ENCODE data around the gene PEAK1.

The PEAK1 gene

GRCh38 chr15:77436822-77437221 is 16.9 kb upstream of the PEAK1 start:
- WGBS, 2 donors (ENCODE audit: extremely low coverage in 2 of 2, insufficient read length in 2 of 2, insufficient replicate concordance in 1 of 2) = no CpG with 5 or more reads among the region's 2 CpGs

GRCh38 chr15:77430652-77431051 is 10.7 kb upstream of the PEAK1 start:
- Histone ChIP-seq H3K23ac (ENCODE audit: low read depth, low read length, poor library complexity) (no peak overlapping the region), H2BK5ac (ENCODE audit: low read length) (no peak overlapping the region), H3K79me1 (ENCODE audit: low read depth, low read length) (peaks cover 2% of the 10 kb centered on the region), H2BK120ac (ENCODE audit: low read depth, low read length) (no peak overlapping the region), H3K4me2 (ENCODE audit: insufficient read depth, low read length, poor library complexity, severe bottlenecking) (no peak overlapping the region), H3K18ac (ENCODE audit: low read length) (no peak overlapping the region), H3K9ac (ENCODE audit: low read depth, low read length, poor library complexity) (no peak overlapping the region), H3K27me3 (ENCODE audit: control insufficient read depth in 3 of 3, insufficient read depth in 3 of 3, low read depth in 1 of 3, low read length in 3 of 3) (no peaks in the 10 kb centered on the region), H2AK5ac (ENCODE audit: low read depth, low read length) (no peak overlapping the region), H3K4me3 (ENCODE audit: low read length in 2 of 2) (no peak overlapping the region), H3K14ac (ENCODE audit: low read length) (no peak overlapping the region), H2BK12ac (ENCODE audit: low read length) (no peak overlapping the region), H2AFZ (ENCODE audit: low read length) (no peak overlapping the region), H4K91ac (ENCODE audit: low read depth, low read length, poor library complexity) (no peak overlapping the region), H3K9me3 (replicated peaks in 1 of 2; ENCODE audit: control insufficient read depth in 2 of 2, insufficient read depth in 1 of 2, low read depth in 1 of 2, low read length in 2 of 2) (no peaks in the 10 kb centered on the region), H2BK15ac (ENCODE audit: low read length) (no peak overlapping the region), H3K4me1 (ENCODE audit: control insufficient read depth in 2 of 2, insufficient read depth in 1 of 2, low read depth in 1 of 2, low read length in 2 of 2) (no peaks in the 10 kb centered on the region), H4K8ac (ENCODE audit: low read depth, low read length) (no peak overlapping the region), H3K36me3 (replicated peaks in 1 of 2; ENCODE audit: control insufficient read depth in 2 of 2, insufficient read depth in 2 of 2, low read length in 2 of 2) (no peaks in the 10 kb centered on the region), H3K27ac (replicated peaks; ENCODE audit: low read length) (no peak overlapping the region), H3K4ac (ENCODE audit: low read length) (no peak overlapping the region)
- no CpG with 5 or more reads among the region's 2 CpGs for WGBS, 2 donors (ENCODE audit: extremely low coverage in 2 of 2, insufficient read length in 2 of 2, insufficient replicate concordance in 1 of 2)
- no peak for DNase-seq (ENCODE audit: low spot score)

More at GRCh38 chr15:77436822-77437221, 16.9 kb upstream of the PEAK1 start:
- Histone ChIP-seq H3K4ac (ENCODE audit: low read length) (no peak overlapping the region), H3K14ac (ENCODE audit: low read length) (no peak overlapping the region), H3K27ac (replicated peaks; ENCODE audit: low read length) (no peak overlapping the region), H3K4me2 (ENCODE audit: insufficient read depth, low read length, poor library complexity, severe bottlenecking) (no peak overlapping the region), H3K9me3 (replicated peaks in 1 of 2; ENCODE audit: control insufficient read depth in 2 of 2, insufficient read depth in 1 of 2, low read depth in 1 of 2, low read length in 2 of 2) (no peaks in the 10 kb centered on the region), H3K36me3 (replicated peaks in 1 of 2; ENCODE audit: control insufficient read depth in 2 of 2, insufficient read depth in 2 of 2, low read length in 2 of 2) (peaks cover 0 to 5% of the 10 kb centered on the region in 2 donors), H2AFZ (ENCODE audit: low read length) (no peak overlapping the region), H3K18ac (ENCODE audit: low read length) (no peak overlapping the region), H4K91ac (ENCODE audit: low read depth, low read length, poor library complexity) (no peak overlapping the region), H2AK5ac (ENCODE audit: low read depth, low read length) (no peak overlapping the region), H3K79me1 (ENCODE audit: low read depth, low read length) (no peaks in the 10 kb centered on the region), H2BK5ac (ENCODE audit: low read length) (no peak overlapping the region), H3K9ac (ENCODE audit: low read depth, low read length, poor library complexity) (no peak overlapping the region), H2BK15ac (ENCODE audit: low read length) (no peak overlapping the region), H3K27me3 (ENCODE audit: control insufficient read depth in 3 of 3, insufficient read depth in 3 of 3, low read depth in 1 of 3, low read length in 3 of 3) (no peaks in the 10 kb centered on the region), H3K4me1 (ENCODE audit: control insufficient read depth in 2 of 2, insufficient read depth in 1 of 2, low read depth in 1 of 2, low read length in 2 of 2) (no peaks in the 10 kb centered on the region), H2BK12ac (ENCODE audit: low read length) (no peak overlapping the region), H2BK120ac (ENCODE audit: low read depth, low read length) (no peak overlapping the region), H3K23ac (ENCODE audit: low read depth, low read length, poor library complexity) (no peak overlapping the region), H4K8ac (ENCODE audit: low read depth, low read length) (no peak overlapping the region), H3K4me3 (ENCODE audit: low read length in 2 of 2) (no peak overlapping the region)
- DNase-seq (ENCODE audit: low spot score) = no peak

GRCh38 chr15:77430213-77430612 is 10.3 kb upstream of the PEAK1 start:
- no peaks in the 10 kb centered on the region for H3K9me3 ChIP-seq (replicated peaks in 1 of 2; ENCODE audit: control insufficient read depth in 2 of 2, insufficient read depth in 1 of 2, low read depth in 1 of 2, low read length in 2 of 2)
- H4K91ac ChIP-seq (ENCODE audit: low read depth, low read length, poor library complexity) = no peak overlapping the region
- no peak overlapping the region for H2BK120ac ChIP-seq (ENCODE audit: low read depth, low read length)
- no peak overlapping the region for H3K4me2 ChIP-seq (ENCODE audit: insufficient read depth, low read length, poor library complexity, severe bottlenecking)
- H2BK12ac ChIP-seq (ENCODE audit: low read length) = no peak overlapping the region
- H2BK5ac ChIP-seq (ENCODE audit: low read length) = no peak overlapping the region
- no peaks in the 10 kb centered on the region for H3K27me3 ChIP-seq (ENCODE audit: control insufficient read depth in 3 of 3, insufficient read depth in 3 of 3, low read depth in 1 of 3, low read length in 3 of 3)
- H4K8ac ChIP-seq (ENCODE audit: low read depth, low read length) = no peak overlapping the region
- H3K79me1 ChIP-seq (ENCODE audit: low read depth, low read length) = peaks cover 2% of the 10 kb centered on the region
- H3K23ac ChIP-seq (ENCODE audit: low read depth, low read length, poor library complexity) = no peak overlapping the region
- H3K4me3 ChIP-seq (ENCODE audit: low read length in 2 of 2) = no peak overlapping the region
- H3K36me3 ChIP-seq (replicated peaks in 1 of 2; ENCODE audit: control insufficient read depth in 2 of 2, insufficient read depth in 2 of 2, low read length in 2 of 2) = no peaks in the 10 kb centered on the region
- H2AK5ac ChIP-seq (ENCODE audit: low read depth, low read length) = no peak overlapping the region
- H3K18ac ChIP-seq (ENCODE audit: low read length) = no peak overlapping the region
- H2AFZ ChIP-seq (ENCODE audit: low read length) = no peak overlapping the region
- WGBS, 2 donors (ENCODE audit: extremely low coverage in 2 of 2, insufficient read length in 2 of 2, insufficient replicate concordance in 1 of 2) = no CpG with 5 or more reads among the region's 2 CpGs
- H3K27ac ChIP-seq (replicated peaks; ENCODE audit: low read length) = no peak overlapping the region
- no peaks in the 10 kb centered on the region for H3K4me1 ChIP-seq (ENCODE audit: control insufficient read depth in 2 of 2, insufficient read depth in 1 of 2, low read depth in 1 of 2, low read length in 2 of 2)
- no peak overlapping the region for H3K14ac ChIP-seq (ENCODE audit: low read length)
- H2BK15ac ChIP-seq (ENCODE audit: low read length) = no peak overlapping the region
- no peak overlapping the region for H3K9ac ChIP-seq (ENCODE audit: low read depth, low read length, poor library complexity)
- no peak overlapping the region for H3K4ac ChIP-seq (ENCODE audit: low read length)
- DNase-seq (ENCODE audit: low spot score) = no peak

DNA sequence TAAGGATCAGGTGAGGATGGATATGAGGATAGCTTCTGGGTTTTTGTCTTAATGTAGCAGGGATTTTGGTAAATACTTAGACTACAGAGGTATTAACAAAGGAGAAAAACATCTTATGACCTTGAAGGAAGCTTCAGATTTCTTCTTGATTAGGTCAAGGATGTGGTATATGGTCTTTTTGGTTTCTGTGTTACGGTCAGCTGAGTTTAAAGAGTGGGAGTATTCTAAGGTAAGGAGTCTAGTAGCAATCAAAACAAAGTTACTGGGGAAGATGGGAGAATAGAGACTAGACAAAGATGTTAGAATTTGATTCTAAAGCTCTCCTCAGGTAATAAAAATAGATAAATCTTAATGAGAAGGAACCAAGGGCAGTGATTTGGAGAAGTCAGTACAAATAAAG is 7.0 kb upstream of the PEAK1 start:
- H2AFZ ChIP-seq (ENCODE audit: low read length) = no peak overlapping the region
- H3K4ac ChIP-seq (ENCODE audit: low read length) = no peak overlapping the region
- no peak overlapping the region for H3K18ac ChIP-seq (ENCODE audit: low read length)
- no peak overlapping the region for H3K14ac ChIP-seq (ENCODE audit: low read length)
- no peaks in the 10 kb centered on the region for H3K27me3 ChIP-seq (ENCODE audit: control insufficient read depth in 3 of 3, insufficient read depth in 3 of 3, low read depth in 1 of 3, low read length in 3 of 3)
- no peak overlapping the region for H3K4me2 ChIP-seq (ENCODE audit: insufficient read depth, low read length, poor library complexity, severe bottlenecking)
- no peaks in the 10 kb centered on the region for H3K36me3 ChIP-seq (replicated peaks in 1 of 2; ENCODE audit: control insufficient read depth in 2 of 2, insufficient read depth in 2 of 2, low read length in 2 of 2)
- no peak overlapping the region for H3K27ac ChIP-seq (replicated peaks; ENCODE audit: low read length)
- H2BK15ac ChIP-seq (ENCODE audit: low read length) = no peak overlapping the region
- H3K4me3 ChIP-seq (ENCODE audit: low read length in 2 of 2) = no peak overlapping the region
- H3K9ac ChIP-seq (ENCODE audit: low read depth, low read length, poor library complexity) = no peak overlapping the region
- H3K79me1 ChIP-seq (ENCODE audit: low read depth, low read length) = peaks cover 2% of the 10 kb centered on the region
- H4K8ac ChIP-seq (ENCODE audit: low read depth, low read length) = no peak overlapping the region
- no peak overlapping the region for H2BK5ac ChIP-seq (ENCODE audit: low read length)
- H3K4me1 ChIP-seq (ENCODE audit: control insufficient read depth in 2 of 2, insufficient read depth in 1 of 2, low read depth in 1 of 2, low read length in 2 of 2) = peaks cover 0 to 1% of the 10 kb centered on the region in 2 donors
- H4K91ac ChIP-seq (ENCODE audit: low read depth, low read length, poor library complexity) = no peak overlapping the region
- no peak overlapping the region for H2BK120ac ChIP-seq (ENCODE audit: low read depth, low read length)
- H3K9me3 ChIP-seq (replicated peaks in 1 of 2; ENCODE audit: control insufficient read depth in 2 of 2, insufficient read depth in 1 of 2, low read depth in 1 of 2, low read length in 2 of 2) = no peaks in the 10 kb centered on the region
- no peak for DNase-seq (ENCODE audit: low spot score)
- H2BK12ac ChIP-seq (ENCODE audit: low read length) = no peak overlapping the region
- H3K23ac ChIP-seq (ENCODE audit: low read depth, low read length, poor library complexity) = no peak overlapping the region
- no CpG with 5 or more reads among the region's 1 CpG for WGBS, 2 donors (ENCODE audit: extremely low coverage in 2 of 2, insufficient read length in 2 of 2, insufficient replicate concordance in 1 of 2)
- H2AK5ac ChIP-seq (ENCODE audit: low read depth, low read length) = no peak overlapping the region
